Stimulated activated CD4-positive, alpha-beta T cell treated with anti-CD3 and anti-CD28 coated beads, Interleukin-1b, Interleukin-23, amount 100 ng/mL, for 24 hours (primary cell): ENCODE measurements around the gene ABCA3.

Experiments
- DNase-seq, 4 experiments: peaks; one replicate each; pipeline ENCODE4 v3.0.0-alpha.2; 2020; ENCODE audit warnings: low read depth in 4 of 4, low spot score in 1 of 4

ABCA3 gene

GRCh38 chr16:2357331-2357730 is 16.8 kb upstream of the ABCA3 start:
- no peak for DNase-seq

GRCh38 chr16:2350500-2350899 is 10.0 kb upstream of the ABCA3 start:
- DNase-seq = no peak

GRCh38 chr16:2343211-2343610 is 2.7 kb upstream of the ABCA3 start:
- no peak for DNase-seq

GRCh38 chr16:2341456-2342447 is 1.2 kb upstream of the ABCA3 start:
- no peak for DNase-seq

- DNase-seq = peak in 2 of 4 experiments; percentile 23 to 28
Observed at GRCh38 chr16:2339521-2340484, 725 bp downstream of the ABCA3 start.

- no peak for DNase-seq
Observed at GRCh38 chr16:2337431-2338296, 2.9 kb downstream of the ABCA3 start.

- no peak for DNase-seq
Observed at GRCh38 chr16:2335286-2335895, 5.1 kb downstream of the ABCA3 start.

GRCh38 chr16:2333772-2334379 is 6.7 kb downstream of the ABCA3 start:
- no peak for DNase-seq

- DNase-seq = no peak
Observed at GRCh38 chr16:2333231-2333630, 7.3 kb downstream of the ABCA3 start.

GRCh38 chr16:2331931-2332267 is 8.6 kb downstream of the ABCA3 start:
- DNase-seq = no peak

GRCh38 chr16:2331199-2331930 is 9.2 kb downstream of the ABCA3 start:
- DNase-seq = no peak

GRCh38 chr16:2329532-2329931 is 11.0 kb downstream of the ABCA3 start:
- DNase-seq = no peak

- no peak for DNase-seq
Observed at GRCh38 chr16:2328428-2328827, 12.1 kb downstream of the ABCA3 start.

- no peak for DNase-seq
Observed at GRCh38 chr16:2326191-2326590, 14.3 kb downstream of the ABCA3 start.

GRCh38 chr16:2325791-2326190 is 14.7 kb downstream of the ABCA3 start:
- no peak for DNase-seq

GRCh38 chr16:2325181-2325580 is 15.3 kb downstream of the ABCA3 start:
- no peak for DNase-seq

- DNase-seq = no peak
Observed at GRCh38 chr16:2324296-2324859, 16.1 kb downstream of the ABCA3 start.

- no peak for DNase-seq
Observed at GRCh38 chr16:2323701-2324100, 16.8 kb downstream of the ABCA3 start.

GRCh38 chr16:2319606-2320005 is 20.9 kb downstream of the ABCA3 start:
- DNase-seq = no peak
